NCI-H2029 treated with DMSO at 0.1 percent for 48 hours (cell line): Measurements from ENCODE around the gene ADD2.

Experiments used
- DNase-seq: peaks from one replicate; lab custom pipeline; 2025; lab: John Stamatoyannopoulos, UW

Gene ADD2

DNA sequence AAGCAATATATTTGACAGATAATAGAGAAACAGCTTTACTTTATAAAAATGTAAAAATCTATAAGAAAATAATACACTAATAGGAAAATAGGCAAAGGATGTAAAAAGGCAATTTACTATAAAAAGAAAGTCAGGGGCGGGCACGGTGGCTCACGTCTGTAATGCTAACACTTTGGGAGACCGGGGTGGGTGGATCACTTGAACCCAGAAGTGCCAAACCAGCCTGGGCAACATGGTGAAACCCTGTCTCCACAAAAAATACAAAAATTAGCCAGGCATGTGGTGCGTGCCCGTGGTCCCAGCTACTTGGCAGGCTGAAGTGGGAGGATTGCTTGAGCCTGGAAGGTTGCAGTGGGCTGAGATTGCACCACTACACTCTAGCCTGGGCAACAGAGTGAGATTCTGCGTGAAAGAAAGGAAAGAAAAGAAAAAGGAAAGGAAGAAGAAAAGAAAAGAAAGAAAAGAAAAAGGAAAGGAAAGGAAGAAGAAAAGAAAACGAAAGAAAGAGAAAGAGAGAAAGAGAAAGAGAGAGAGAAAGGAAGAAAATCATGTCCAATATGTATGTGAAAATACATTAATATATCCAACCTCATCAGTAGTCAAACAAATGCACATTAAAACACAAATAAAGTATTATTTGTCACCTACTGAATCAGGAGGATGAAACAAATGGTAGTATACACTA is 65.1 kb downstream of the ADD2 start:
- DNase-seq: no peak

GRCh38 chr2:70698847-70699246 is 69.2 kb downstream of the ADD2 start:
- no peak for DNase-seq

- no peak for DNase-seq
These were observed 70.2 kb downstream of the ADD2 start for GRCh38 chr2:70697603-70698383.

GRCh38 chr2:70696142-70696541 is 71.9 kb downstream of the ADD2 start:
- no peak for DNase-seq

DNA sequence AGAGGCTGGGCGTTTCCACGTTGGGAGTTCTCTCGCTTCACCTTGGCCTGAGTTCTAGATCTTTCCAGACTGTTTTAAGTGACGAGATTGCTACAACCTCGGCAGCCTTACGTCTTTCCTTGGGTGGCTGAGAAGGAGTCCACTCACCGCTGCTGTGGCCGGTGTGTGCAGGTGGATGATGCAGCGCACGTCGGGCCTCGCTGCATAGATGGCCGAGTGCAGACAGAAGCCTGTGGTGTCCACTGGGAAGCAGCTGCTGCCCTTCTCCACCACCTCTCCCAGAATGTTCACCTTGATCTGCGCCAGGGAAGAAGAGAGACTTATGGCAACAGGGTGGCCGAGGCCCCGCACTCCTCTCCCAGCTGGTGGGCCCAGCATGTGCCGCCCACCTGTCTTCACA is 75.7 kb downstream of the ADD2 start:
- DNase-seq: no peak

- DNase-seq: no peak
These were observed 76.4 kb downstream of the ADD2 start for GRCh38 chr2:70691497-70692140.

- no peak for DNase-seq
These were observed 77.2 kb downstream of the ADD2 start for GRCh38 chr2:70690846-70691245.

DNA sequence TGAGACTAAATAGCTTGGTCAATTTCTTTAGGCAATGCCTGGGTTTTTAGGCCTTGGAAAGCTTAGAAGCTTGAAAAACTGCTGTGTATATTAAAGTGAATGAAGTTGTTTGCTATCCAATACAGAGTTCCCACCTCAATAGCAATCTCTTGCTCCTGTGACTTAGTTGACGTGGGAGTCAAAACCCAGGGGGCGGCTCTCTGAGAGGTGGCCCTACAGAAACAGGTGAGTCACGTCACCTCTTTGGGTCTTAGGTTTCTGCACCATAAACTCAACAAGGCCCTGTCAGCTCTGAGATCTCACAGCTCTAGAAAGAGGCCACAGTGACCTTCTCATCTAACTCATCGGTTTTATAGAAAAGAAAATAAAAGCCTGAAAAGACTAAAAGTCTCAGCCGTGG is 79.6 kb downstream of the ADD2 start:
- DNase-seq: no peak

GRCh38 chr2:70687461-70687795 is 80.6 kb downstream of the ADD2 start:
- no peak for DNase-seq

- no peak for DNase-seq
These were observed 81.2 kb downstream of the ADD2 start for GRCh38 chr2:70686577-70687460.

DNA sequence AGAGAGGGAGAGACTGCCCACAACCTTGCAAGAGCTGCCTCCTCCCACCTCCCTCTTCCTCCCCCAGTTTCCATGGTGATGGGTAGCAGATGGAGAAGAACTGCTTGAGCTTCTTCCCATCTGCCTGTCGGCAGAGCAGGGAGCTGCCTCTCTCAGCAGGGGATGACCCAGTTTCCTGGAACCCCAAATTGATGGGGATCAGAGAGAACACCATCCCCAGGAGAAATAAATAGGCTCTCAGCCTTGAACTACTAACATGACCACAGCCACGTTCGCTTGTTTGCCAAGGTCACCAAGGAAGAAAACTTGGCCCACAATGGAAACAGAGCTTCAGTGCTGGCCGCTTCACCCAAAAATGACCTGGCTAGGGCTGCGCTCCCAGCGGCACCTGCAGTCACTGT is 82.2 kb downstream of the ADD2 start:
- no peak for DNase-seq

DNA sequence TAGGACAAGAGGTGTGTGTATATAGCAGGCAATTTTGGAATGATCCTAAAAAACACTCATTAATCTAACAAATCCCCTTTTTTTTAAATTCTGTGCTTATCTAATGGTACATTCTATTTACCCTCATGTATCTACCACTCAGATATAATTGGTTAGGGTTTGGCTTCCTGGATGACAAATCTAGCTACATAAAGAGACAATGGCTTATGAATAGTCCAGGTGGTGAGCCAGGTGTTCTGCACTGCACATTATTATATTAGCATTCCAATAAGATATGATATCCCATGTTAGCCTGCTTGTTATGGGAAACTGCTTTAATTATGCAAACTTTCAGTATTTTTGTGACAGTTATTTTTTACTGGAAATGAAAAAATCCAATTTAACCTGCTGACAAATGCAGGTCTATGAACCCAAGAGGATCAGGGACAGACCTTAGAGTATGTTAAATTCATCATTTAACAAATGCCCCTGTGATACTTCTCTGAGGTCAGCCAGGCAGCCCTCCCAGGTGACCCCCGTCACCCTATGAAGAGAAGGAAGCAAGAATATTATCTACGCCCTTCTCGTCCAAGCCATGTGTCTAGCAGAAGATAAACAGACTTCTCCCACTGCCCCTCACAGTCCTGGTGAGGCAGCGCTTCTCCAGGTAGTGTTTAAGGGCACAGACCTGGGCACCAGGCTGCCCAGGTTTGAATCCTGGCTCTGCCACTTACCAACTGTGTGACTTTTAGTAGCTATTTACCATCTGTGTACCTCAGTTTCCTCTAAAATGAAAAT is 83.0 kb downstream of the ADD2 start:
- DNase-seq: peak; percentile 38

DNA sequence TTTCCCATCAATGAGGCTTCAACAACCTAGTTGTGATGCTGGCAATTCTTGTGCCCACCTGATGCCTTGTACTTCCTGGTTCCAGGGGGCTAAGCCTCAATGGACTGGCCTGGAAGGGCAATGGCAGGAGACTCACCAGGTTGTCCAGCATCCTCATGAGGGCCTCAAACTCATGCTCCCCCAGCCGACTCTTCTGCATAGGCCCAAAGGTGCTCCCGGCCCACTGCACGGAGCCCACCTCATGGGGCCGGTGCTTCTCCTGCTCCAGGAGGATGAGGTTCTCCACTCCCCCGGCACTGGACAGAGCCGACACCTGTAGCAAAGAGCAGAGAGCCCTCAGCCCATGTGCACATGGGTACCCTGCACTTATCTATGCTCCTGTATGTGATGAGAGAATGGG is 84.5 kb downstream of the ADD2 start:
- DNase-seq: no peak

DNA sequence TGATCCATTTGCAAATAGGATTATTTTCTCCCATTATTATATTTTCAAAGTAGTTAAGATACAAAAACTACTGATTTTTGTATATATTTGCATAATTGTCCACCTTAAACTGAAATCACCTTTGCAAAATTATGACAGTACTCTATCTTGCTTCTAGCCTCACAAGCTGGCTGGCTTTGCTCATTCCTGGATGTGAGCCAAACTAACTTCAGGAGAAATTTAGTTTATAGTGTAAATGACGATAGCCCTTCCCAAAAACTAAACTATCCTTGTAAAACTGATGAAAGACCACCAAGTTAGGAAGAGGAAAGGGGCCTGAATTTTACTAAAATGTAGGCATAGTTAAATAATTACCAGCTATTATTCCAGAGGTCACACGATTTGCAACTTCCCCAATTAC is 87.3 kb downstream of the ADD2 start:
- DNase-seq: no peak

DNA sequence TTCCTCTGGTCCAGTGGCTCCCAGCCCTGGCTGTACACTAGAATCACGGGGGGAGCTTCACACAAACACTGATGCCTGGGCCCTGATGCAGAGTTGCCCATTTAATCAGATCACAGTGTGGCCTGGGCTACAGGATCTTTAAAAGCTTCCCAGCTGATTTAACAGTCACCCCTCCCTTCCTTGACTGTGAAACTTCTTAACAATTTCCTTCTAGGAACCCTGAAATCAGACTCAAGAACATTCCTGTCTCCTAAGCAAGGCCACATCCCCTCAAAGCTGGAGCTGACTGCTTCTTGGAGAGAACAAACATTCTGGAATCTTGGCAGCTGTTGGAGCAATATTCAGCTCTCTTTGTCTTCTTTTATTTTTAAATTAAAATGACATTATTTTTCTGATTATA is 88.7 kb downstream of the ADD2 start:
- no peak for DNase-seq

- no peak for DNase-seq
These were observed 89.3 kb downstream of the ADD2 start for GRCh38 chr2:70678576-70679143.

- no peak for DNase-seq
These were observed 91.5 kb downstream of the ADD2 start for GRCh38 chr2:70676301-70677035.

GRCh38 chr2:70675862-70676261 is 92.1 kb downstream of the ADD2 start:
- DNase-seq: no peak

DNA sequence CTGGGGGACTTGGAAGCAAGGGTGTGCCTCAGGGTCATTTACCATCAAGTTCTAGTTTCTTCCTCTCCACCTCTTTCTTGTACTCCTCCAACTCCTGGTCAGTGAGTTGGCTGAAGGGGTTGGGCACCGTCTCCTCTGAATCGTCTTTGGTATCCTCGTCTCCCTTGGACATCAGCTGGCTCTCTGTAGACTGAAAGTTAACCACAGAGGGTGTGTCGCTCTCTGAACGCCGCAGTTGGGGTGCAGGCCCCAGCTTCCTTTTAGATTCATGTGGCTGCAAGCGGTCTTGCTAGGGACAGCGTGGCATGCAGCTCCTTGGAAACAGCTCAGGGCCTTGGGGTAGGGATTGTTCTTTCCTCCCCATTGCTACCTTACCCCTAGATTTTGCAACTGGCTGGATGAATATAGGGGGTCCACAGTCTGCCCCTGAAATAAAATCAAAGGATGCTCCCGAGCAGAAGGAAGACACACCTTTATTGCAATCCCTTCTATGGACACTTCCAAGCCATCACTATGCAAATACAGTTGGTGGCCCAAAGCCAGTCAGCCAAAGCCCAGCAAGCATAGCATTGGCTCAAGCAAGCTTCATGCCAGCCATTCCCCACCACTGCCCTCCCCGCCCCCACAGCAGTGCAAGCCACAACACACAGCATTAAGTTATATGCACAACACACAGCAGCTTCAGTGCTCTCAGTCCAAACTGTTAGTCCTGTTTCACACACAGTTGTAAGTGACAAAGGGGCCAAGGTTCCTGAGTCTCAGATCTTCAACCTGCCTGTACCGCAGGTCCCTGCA is 93.2 kb downstream of the ADD2 start:
- DNase-seq: no peak
